Rectal smooth muscle tissue (tissue), 1 donor: ENCODE results near the gene VASP.

Experiments used
- H3K27ac ChIP-seq: one replicate; pipeline ENCODE4 v1.7.0; 2013; ENCODE audit warnings: low read depth, low read length, inconsistent platforms
- H3K27me3 ChIP-seq: one replicate; pipeline ENCODE4 v1.7.0; 2013; ENCODE audit warnings: low read length; ENCODE audit not compliant: control insufficient read depth, insufficient read depth
- H3K36me3 ChIP-seq: one replicate; pipeline ENCODE4 v1.7.0; 2013; ENCODE audit warnings: low read length; ENCODE audit not compliant: control insufficient read depth, insufficient read depth
- H3K4me1 ChIP-seq: one replicate; pipeline ENCODE4 v1.7.0; 2013; ENCODE audit warnings: low read length; ENCODE audit not compliant: control insufficient read depth, insufficient read depth
- H3K4me3 ChIP-seq: one replicate; pipeline ENCODE4 v1.7.0; 2013; ENCODE audit warnings: low read length
- H3K9ac ChIP-seq: one replicate; pipeline ENCODE4 v1.7.0; 2013; ENCODE audit warnings: low read length

The VASP gene

GRCh38 chr19:45506989-45507871, at the start of gene VASP:
VASP (plus strand) TSS chr19:45507479; CDS start chr19:45507772, 293 bp downstream.
- H3K4me3 ChIP-seq = peak within 1 kb of the TSS; percentile 99
- H3K4me1 ChIP-seq = peaks cover 3% of the 10 kb centered on the region
- H3K9ac ChIP-seq = peak within 1 kb of the TSS; percentile 99

GRCh38 chr19:45457776-45458175, 49.5 kb upstream of the VASP start:
- Histone ChIP-seq H3K4me3 (no peak overlapping the region), H3K4me1 (peaks cover 12% of the 10 kb centered on the region), H3K27ac (no peak overlapping the region), H3K9ac (no peak overlapping the region), H3K27me3 (no peaks in the 10 kb centered on the region), H3K36me3 (no peaks in the 10 kb centered on the region)

More at GRCh38 chr19:45506989-45507871, at the start of gene VASP:
- Histone ChIP-seq H3K27me3 (no peaks in the 10 kb centered on the region), H3K27ac (peak within 1 kb of the TSS; percentile 98), H3K36me3 (no peaks in the 10 kb centered on the region)

GRCh38 chr19:45460807-45461347, 46.4 kb upstream of the VASP start:
- Histone ChIP-seq H3K4me1 (peaks cover 5% of the 10 kb centered on the region), H3K27ac (no peak overlapping the region), H3K36me3 (no peaks in the 10 kb centered on the region), H3K4me3 (no peak overlapping the region), H3K27me3 (no peaks in the 10 kb centered on the region), H3K9ac (no peak overlapping the region)

GRCh38 chr19:45462174-45462573, 45.1 kb upstream of the VASP start:
- H3K27ac ChIP-seq = no peak overlapping the region
- peaks cover 3% of the 10 kb centered on the region for H3K4me1 ChIP-seq
- H3K4me3 ChIP-seq = no peak overlapping the region
- H3K9ac ChIP-seq = no peak overlapping the region
- H3K27me3 ChIP-seq = no peaks in the 10 kb centered on the region
- H3K36me3 ChIP-seq = no peaks in the 10 kb centered on the region

GRCh38 chr19:45463241-45463640, 44.0 kb upstream of the VASP start:
- H3K36me3 ChIP-seq = no peaks in the 10 kb centered on the region
- no peak overlapping the region for H3K9ac ChIP-seq
- no peaks in the 10 kb centered on the region for H3K27me3 ChIP-seq
- H3K27ac ChIP-seq = no peak overlapping the region
- peaks cover 5% of the 10 kb centered on the region for H3K4me1 ChIP-seq
- H3K4me3 ChIP-seq = no peak overlapping the region

GRCh38 chr19:45464274-45464673, 43.0 kb upstream of the VASP start:
- H3K27ac ChIP-seq = no peak overlapping the region
- no peaks in the 10 kb centered on the region for H3K36me3 ChIP-seq
- H3K4me1 ChIP-seq = peaks cover 5% of the 10 kb centered on the region
- no peaks in the 10 kb centered on the region for H3K27me3 ChIP-seq
- H3K4me3 ChIP-seq = no peak overlapping the region
- no peak overlapping the region for H3K9ac ChIP-seq

GRCh38 chr19:45464852-45465441, 42.3 kb upstream of the VASP start:
- H3K27ac ChIP-seq = no peak overlapping the region
- H3K4me3 ChIP-seq = no peak overlapping the region
- no peak overlapping the region for H3K9ac ChIP-seq
- H3K27me3 ChIP-seq = no peaks in the 10 kb centered on the region
- no peaks in the 10 kb centered on the region for H3K36me3 ChIP-seq
- peaks cover 8% of the 10 kb centered on the region for H3K4me1 ChIP-seq

GRCh38 chr19:45467115-45467455, 40.2 kb upstream of the VASP start:
- no peaks in the 10 kb centered on the region for H3K27me3 ChIP-seq
- peak overlapping the region; percentile 99 for H3K4me3 ChIP-seq
- peak overlapping the region; percentile 54 for H3K9ac ChIP-seq
- peaks cover 2% of the 10 kb centered on the region for H3K36me3 ChIP-seq
- peaks cover 13% of the 10 kb centered on the region for H3K4me1 ChIP-seq
- H3K27ac ChIP-seq = peak overlapping the region; percentile 83

- Histone ChIP-seq H3K9ac (peak within 1 kb of the TSS; percentile 54), H3K27me3 (no peaks in the 10 kb centered on the region), H3K27ac (peak within 1 kb of the TSS; percentile 83), H3K4me3 (peak within 1 kb of the TSS; percentile 99), H3K4me1 (peaks cover 13% of the 10 kb centered on the region), H3K36me3 (peaks cover 2% of the 10 kb centered on the region)
Observed at GRCh38 chr19:45467456-45468158, 39.7 kb upstream of the VASP start, which contains the start of gene FOSB. FOSB (plus strand) TSS chr19:45467996; CDS start chr19:45468587, 591 bp downstream.

GRCh38 chr19:45468159-45468651, 39.1 kb upstream of the VASP start:
- no peak overlapping the region for H3K27ac ChIP-seq
- peaks cover 13% of the 10 kb centered on the region for H3K4me1 ChIP-seq
- H3K36me3 ChIP-seq = peaks cover 2% of the 10 kb centered on the region
- no peaks in the 10 kb centered on the region for H3K27me3 ChIP-seq
- H3K9ac ChIP-seq = no peak overlapping the region
- peak overlapping the region; percentile 99 for H3K4me3 ChIP-seq

- Histone ChIP-seq H3K4me3 (peak overlapping the region; percentile 99), H3K4me1 (peaks cover 13% of the 10 kb centered on the region), H3K36me3 (peaks cover 2% of the 10 kb centered on the region), H3K27me3 (no peaks in the 10 kb centered on the region), H3K27ac (peak overlapping the region; percentile 78), H3K9ac (peak overlapping the region; percentile 39)
Observed at GRCh38 chr19:45468803-45469131, 38.5 kb upstream of the VASP start.
